Measurements from ENCODE around the gene LCE1B.

LCE1B gene

DNA sequence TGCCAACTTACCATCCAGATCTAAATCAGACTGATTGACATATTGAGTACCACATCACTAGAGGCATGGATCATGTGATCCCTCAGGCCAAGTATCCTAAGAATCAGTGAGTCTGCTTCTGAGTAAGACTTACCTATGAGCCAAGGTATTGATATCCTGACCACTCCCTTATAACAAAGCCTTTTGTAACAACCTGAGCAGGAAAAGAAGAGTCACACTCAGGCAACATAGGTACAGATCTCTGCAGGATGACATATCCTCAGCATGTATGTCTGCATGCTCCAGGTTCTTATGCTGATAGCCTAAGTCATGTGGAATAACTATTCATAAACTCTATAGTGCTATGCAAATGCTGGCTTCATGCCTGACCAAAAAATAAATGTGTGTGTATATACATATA lies 13.2 kb downstream of the LCE1B start:
- Mint-ChIP-seq H3K4me1 (ENCODE audit: low read depth) (no peaks in the 10 kb centered on the region), H3K4me3 (no peak overlapping the region), H3K9me3 (no peaks in the 10 kb centered on the region), H3K36me3 (ENCODE audit: low read depth) (no peaks in the 10 kb centered on the region), H3K27ac (no peak overlapping the region), H3K27me3 (ENCODE audit: low read depth) (peaks cover 9% of the 10 kb centered on the region)

DNA sequence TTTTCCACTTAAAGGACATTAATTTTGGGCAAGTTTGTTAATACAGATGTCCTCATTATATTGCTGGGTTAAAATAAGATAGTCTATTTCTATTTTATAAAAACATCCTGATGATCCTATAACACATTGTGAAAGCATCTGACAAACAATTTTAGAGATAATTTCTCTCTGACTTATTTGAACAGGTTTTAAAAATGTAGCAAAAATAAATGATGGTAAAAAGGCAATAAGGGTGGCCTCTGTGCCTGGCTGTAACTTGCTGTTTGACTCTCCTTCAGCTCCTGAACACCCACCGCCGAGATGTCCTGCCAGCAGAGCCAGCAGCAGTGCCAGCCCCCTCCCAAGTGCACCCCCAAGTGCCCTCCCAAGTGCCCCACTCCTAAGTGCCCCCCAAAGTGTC lies 15.4 kb downstream of the LCE1B start, which contains the start of gene LCE1A:
Gene LCE1A (plus strand): TSS at position 301 of the 400 bp plus-strand sequence. CDS start 0 bp downstream, at position 301.
- Mint-ChIP-seq H3K27me3 (ENCODE audit: low read depth) (peaks cover 9% of the 10 kb centered on the region), H3K36me3 (ENCODE audit: low read depth) (no peaks in the 10 kb centered on the region), H3K27ac (no peak within 1 kb of the TSS), H3K9me3 (no peaks in the 10 kb centered on the region), H3K4me1 (ENCODE audit: low read depth) (no peaks in the 10 kb centered on the region), H3K4me3 (no peak within 1 kb of the TSS)

DNA sequence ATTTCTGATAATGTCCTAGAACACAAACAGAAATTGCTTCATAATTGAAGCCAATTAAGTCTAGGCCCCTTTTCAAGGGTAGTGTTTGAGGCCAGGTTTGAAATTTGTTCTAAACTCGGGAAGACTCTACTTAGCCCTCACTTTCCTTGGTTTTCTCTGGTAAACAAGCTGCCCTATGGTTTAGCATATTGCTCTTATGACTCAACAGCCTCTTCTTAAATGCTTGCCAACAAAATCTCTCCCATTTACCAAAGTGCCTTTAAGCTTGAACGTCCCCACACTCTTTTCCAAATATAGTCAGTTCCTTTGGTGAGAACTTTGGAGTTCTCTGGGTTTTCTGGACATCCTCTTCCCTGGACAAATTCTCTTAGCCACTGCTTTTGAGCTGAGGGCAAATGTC lies 25.1 kb downstream of the LCE1B start:
- Mint-ChIP-seq H3K4me3 (no peak overlapping the region), H3K9me3 (no peaks in the 10 kb centered on the region), H3K27ac (no peak overlapping the region), H3K36me3 (ENCODE audit: low read depth) (no peaks in the 10 kb centered on the region), H3K4me1 (ENCODE audit: low read depth) (no peaks in the 10 kb centered on the region), H3K27me3 (ENCODE audit: low read depth) (no peaks in the 10 kb centered on the region)

DNA sequence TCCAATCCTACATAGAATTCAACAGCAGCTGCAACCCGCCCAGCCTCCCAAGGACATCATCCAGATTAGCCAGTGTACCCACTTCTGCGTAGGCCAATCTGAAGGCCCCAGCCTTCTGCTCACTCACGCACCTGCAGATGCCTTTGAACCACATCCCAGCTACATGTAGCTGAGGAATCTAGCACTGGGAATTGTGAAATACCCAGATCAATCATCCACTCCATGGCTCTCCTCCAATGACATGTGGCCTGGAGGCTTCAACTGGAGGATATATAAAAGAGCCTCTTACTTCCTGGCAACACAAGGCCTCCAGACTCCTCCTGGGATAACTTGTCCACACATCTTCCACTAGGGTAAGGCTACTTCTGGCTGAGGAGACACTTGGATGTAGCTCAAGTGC lies 30.8 kb downstream of the LCE1B start, which contains the start of gene LCE6A:
Gene LCE6A (plus strand): TSS at position 301 of the 400 bp plus-strand sequence. CDS start 665 bp downstream, outside the sequence.
- no peaks in the 10 kb centered on the region for H3K4me1 Mint-ChIP-seq (ENCODE audit: low read depth)
- H3K27me3 Mint-ChIP-seq (ENCODE audit: low read depth), result no peaks in the 10 kb centered on the region
- no peaks in the 10 kb centered on the region for H3K9me3 Mint-ChIP-seq
- H3K4me3 Mint-ChIP-seq, result no peak within 1 kb of the TSS
- no peak within 1 kb of the TSS for H3K27ac Mint-ChIP-seq
- no peaks in the 10 kb centered on the region for H3K36me3 Mint-ChIP-seq (ENCODE audit: low read depth)

DNA sequence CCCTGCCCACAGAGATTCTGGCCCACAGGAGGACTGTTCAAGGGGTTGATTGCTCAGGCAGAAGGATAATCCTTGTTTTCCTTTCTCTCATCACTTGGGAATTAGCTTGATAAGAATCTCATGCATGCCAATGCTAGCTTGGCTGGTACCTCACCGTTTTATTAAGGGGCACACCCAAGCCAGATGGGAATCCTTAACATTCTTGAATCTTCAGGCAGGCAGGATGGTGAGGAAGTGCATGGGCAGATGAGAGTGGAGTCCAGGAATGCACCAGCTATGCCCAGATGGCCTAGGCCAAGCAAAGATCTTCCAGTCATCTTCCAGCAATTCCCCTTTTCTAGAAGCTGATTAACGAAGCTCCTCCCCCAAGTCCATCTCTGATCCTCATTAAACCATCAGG lies 43.9 kb downstream of the LCE1B start:
- Mint-ChIP-seq H3K4me3 (no peak overlapping the region), H3K9me3 (no peaks in the 10 kb centered on the region), H3K27me3 (ENCODE audit: low read depth) (no peaks in the 10 kb centered on the region), H3K27ac (no peak overlapping the region), H3K36me3 (ENCODE audit: low read depth) (no peaks in the 10 kb centered on the region), H3K4me1 (ENCODE audit: low read depth) (no peaks in the 10 kb centered on the region)

DNA sequence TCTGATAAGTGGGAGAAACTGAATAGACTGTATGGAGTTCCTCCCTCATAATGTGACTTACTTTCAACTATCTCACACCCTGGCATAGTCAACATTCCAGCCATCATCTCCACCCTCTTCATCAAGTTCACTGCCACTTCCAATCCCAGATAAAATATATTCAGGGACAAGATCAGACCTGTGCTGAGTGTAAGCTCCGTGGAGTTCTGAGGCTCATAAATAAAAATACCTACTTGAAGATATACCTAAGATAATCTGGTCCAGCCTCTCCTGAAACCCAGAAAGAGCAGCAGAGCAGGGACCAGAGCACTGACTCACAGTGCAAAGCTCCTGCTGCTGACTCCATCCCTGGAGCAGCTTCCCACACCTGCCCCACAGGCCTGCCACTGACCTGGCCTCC lies 46.3 kb downstream of the LCE1B start:
- Mint-ChIP-seq H3K4me3 (no peak overlapping the region), H3K9me3 (no peaks in the 10 kb centered on the region), H3K27ac (no peak overlapping the region), H3K27me3 (ENCODE audit: low read depth) (peaks cover 3% of the 10 kb centered on the region), H3K36me3 (ENCODE audit: low read depth) (no peaks in the 10 kb centered on the region), H3K4me1 (ENCODE audit: low read depth) (no peaks in the 10 kb centered on the region)

DNA sequence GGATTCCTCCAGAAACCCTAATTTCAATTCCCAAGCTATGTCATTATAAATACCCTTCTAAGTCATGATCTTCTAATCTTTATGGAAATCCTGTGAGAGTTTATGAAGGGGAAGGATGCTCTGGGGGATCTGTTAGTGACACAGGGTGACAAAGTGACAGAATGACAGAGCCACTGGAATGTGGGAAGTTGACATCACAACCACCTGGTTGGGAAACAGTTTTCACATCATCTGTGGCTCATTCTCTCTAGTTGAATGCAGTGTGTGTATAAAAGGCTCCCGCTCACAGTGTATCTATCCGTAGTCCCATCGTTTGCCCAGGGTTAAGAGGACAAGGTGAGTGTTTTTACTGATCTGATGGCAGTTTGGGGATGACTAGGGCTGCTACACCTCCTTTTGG lies 47.9 kb downstream of the LCE1B start, which contains the start of gene LCE7A:
Gene LCE7A (plus strand): TSS at position 301 of the 400 bp plus-strand sequence. CDS start 702 bp downstream, outside the sequence.
- Mint-ChIP-seq H3K9me3 (no peaks in the 10 kb centered on the region), H3K27me3 (ENCODE audit: low read depth) (peaks cover 3% of the 10 kb centered on the region), H3K36me3 (ENCODE audit: low read depth) (no peaks in the 10 kb centered on the region), H3K4me3 (no peak within 1 kb of the TSS), H3K4me1 (ENCODE audit: low read depth) (no peaks in the 10 kb centered on the region), H3K27ac (no peak within 1 kb of the TSS)

DNA sequence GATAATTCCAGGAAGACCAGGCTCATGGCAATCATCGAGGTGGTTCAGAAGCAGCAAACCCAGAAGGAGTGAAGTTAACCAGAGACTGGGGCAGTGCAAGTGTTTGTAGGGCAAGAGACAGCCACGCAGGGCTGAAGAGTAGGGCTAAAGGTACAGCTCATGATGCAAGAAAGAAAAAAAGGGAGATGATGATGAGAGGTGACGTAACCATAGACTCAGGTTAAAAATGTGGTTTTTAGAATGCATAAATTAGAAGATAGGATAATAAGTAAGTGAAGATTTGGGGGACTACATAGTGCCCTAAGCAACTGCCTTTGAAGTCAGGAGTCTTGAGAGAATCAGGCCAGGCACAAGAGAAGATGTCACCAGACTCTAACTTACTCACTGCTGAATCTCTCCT lies 48.4 kb downstream of the LCE1B start:
- no peaks in the 10 kb centered on the region for H3K4me1 Mint-ChIP-seq (ENCODE audit: low read depth)
- no peaks in the 10 kb centered on the region for H3K36me3 Mint-ChIP-seq (ENCODE audit: low read depth)
- H3K27ac Mint-ChIP-seq, result no peak overlapping the region
- no peaks in the 10 kb centered on the region for H3K9me3 Mint-ChIP-seq
- no peak overlapping the region for H3K4me3 Mint-ChIP-seq
- H3K27me3 Mint-ChIP-seq (ENCODE audit: low read depth), result peaks cover 3% of the 10 kb centered on the region

DNA sequence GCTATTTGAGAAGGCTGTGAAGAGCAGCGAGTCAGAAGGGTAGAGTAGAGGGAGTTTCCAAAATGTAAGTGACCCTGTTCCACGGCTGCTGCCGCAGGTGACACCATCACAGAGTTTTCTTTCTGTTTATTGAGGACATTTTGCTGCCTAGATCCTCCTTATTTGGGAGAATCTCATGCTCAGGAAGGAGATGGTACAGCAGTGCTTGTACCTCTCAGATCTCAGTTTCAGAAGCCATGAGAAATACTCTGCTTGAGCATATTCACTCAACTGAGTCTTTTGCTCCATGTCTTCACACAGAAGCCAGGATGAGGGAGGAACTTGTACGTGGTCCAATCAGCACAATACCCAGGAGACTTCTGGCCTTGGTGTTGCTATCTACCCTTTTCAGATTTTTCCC lies 49.6 kb downstream of the LCE1B start:
- Mint-ChIP-seq H3K9me3 (no peaks in the 10 kb centered on the region), H3K4me1 (ENCODE audit: low read depth) (no peaks in the 10 kb centered on the region), H3K27ac (no peak overlapping the region), H3K4me3 (no peak overlapping the region), H3K36me3 (ENCODE audit: low read depth) (no peaks in the 10 kb centered on the region), H3K27me3 (ENCODE audit: low read depth) (peaks cover 3% of the 10 kb centered on the region)

Data from T-helper 1 cell treated with Interleukin-12 subunit alpha and Interleukin-12 subunit beta and Interleukin-4 antibody, amounts not matched to agents 30 μg/mL and 1 μg/mL, for 36 hours (primary cell).